Measurements from ENCODE around the gene PPP4R3B. TPM values are rescaled to one million over a fixed set of nuclear protein-coding genes. Genes with fewer than 3 reads are reported as not detected.

Gene PPP4R3B
- total and polyA plus RNA-seq, 2 of the 4 experiments (the other 2 are of a cell fraction) = 11.9 to 23.7 TPM

GRCh38 chr2:55627915-55628314 lies 10.5 kb upstream of the PPP4R3B start:
- Histone ChIP-seq H4K91ac (ENCODE audit: insufficient read depth, low read depth, low read length) (no peak overlapping the region), H3K9ac (ENCODE audit: low read depth, low read length) (no peak overlapping the region), H3K18ac (ENCODE audit: low read depth, low read length) (no peak overlapping the region), H3K4me2 (ENCODE audit: low read depth, low read length) (no peak overlapping the region), H3K27ac (ENCODE audit: insufficient read depth, low read length) (no peak overlapping the region), H3K36me3 (ENCODE audit: control insufficient read depth, insufficient read depth, low read length) (no peaks in the 10 kb centered on the region; the same call in 1 of the 2 replicates), H4K20me1 (ENCODE audit: insufficient read depth, low read length) (no peaks in the 10 kb centered on the region), H2AFZ (replicated peaks; ENCODE audit: low read length, poor library complexity) (no peak overlapping the region), H3K23ac (ENCODE audit: low read depth, low read length) (no peak overlapping the region), H4K8ac (ENCODE audit: low read depth in 2 of 2, low read length in 2 of 2) (no peak overlapping the region), H3K9me1 (ENCODE audit: insufficient read depth, low read length) (no peaks in the 10 kb centered on the region), H2AK9ac (replicated peaks; ENCODE audit: low read depth, low read length, poor library complexity) (no peak overlapping the region), H4K5ac (ENCODE audit: low read depth, low read length) (no peak overlapping the region), H3K9me3 (ENCODE audit: control insufficient read depth, insufficient read depth, low read length) (no peaks in the 10 kb centered on the region), H2BK20ac (ENCODE audit: low read depth, low read length) (no peak overlapping the region), H3K4me1 (ENCODE audit: control insufficient read depth, insufficient read depth, low read length) (peaks cover 1% of the 10 kb centered on the region; the same call in 1 of the 2 replicates), H2AK5ac (ENCODE audit: low read depth, low read length) (no peak overlapping the region), H3K56ac (ENCODE audit: extremely low read depth, insufficient read depth, low read length) (no peak overlapping the region), H3K14ac (replicated peaks; ENCODE audit: low read depth, low read length) (no peak overlapping the region), H3K79me1 (ENCODE audit: low read depth in 1 of 2, low read length in 2 of 2) (no peaks in the 10 kb centered on the region; a peak in 1 of 4 replicates), H3K4ac (ENCODE audit: low read depth, low read length) (no peak overlapping the region), H2BK5ac (ENCODE audit: low read depth, low read length, poor library complexity, severe bottlenecking) (no peak overlapping the region), H2BK120ac (ENCODE audit: low read depth, low read length) (no peak overlapping the region), H3K27me3 (ENCODE audit: control insufficient read depth, insufficient read depth, low read length) (no peaks in the 10 kb centered on the region), H3K4me3 (ENCODE audit: insufficient read depth, low read depth, low read length) (no peak overlapping the region), H2BK15ac (ENCODE audit: low read depth, low read length) (no peak overlapping the region)
- dilution Hi-C loops (cut with HindIII; ENCODE audit: low sequenced_read_pairs, unreplicated experiment) = no loop called here
- no TSS peak for BruUV-seq (replicated peaks)
- WGBS, 2 experiments (ENCODE audit: extremely low coverage in 2 of 2, insufficient read length in 1 of 2) = no CpG with 5 or more reads among the region's 1 CpG
- intact Hi-C loops (cut with micrococcal nuclease) = no loop called here
- ChIA-PET CTCF (no interaction called here), POLR2A (ENCODE audit: unreplicated experiment) (no interaction called here)
- in situ Hi-C loops (cut with MboI; ENCODE audit: low sequenced_read_pairs) = no loop called here
- DNase-seq (no peak), ATAC-seq (ENCODE audit: low read depth) (no peak)
- TF ChIP-seq RFX5 (IDR thresholded peaks at IDR 0.05; ENCODE audit: low read depth, low read length) (no peak), NFE2L2 (IDR thresholded peaks at IDR 0.05; ENCODE audit: low read depth, low read length) (no peak), MAZ (IDR thresholded peaks at IDR 0.05; ENCODE audit: borderline replicate concordance, low read depth, low read length) (no peak), ELK1 (IDR thresholded peaks at IDR 0.05; ENCODE audit: borderline replicate concordance, low read depth, low read length) (no peak), MXI1 (IDR thresholded peaks at IDR 0.05; ENCODE audit: borderline replicate concordance, low read depth, low read length) (no peak), BHLHE40 (IDR thresholded peaks at IDR 0.05; ENCODE audit: low read depth, low read length) (no peak), MAFK (IDR thresholded peaks at IDR 0.05; ENCODE audit: low read depth, low read length) (no peak), RAD21 (IDR thresholded peaks at IDR 0.05; ENCODE audit: low read length) (no peak), USF2 (IDR thresholded peaks at IDR 0.05; ENCODE audit: low read depth, low read length) (no peak), CHD1 (IDR thresholded peaks at IDR 0.05; ENCODE audit: low read depth, low read length) (no peak), SMC3 (IDR thresholded peaks at IDR 0.05; ENCODE audit: low read depth, low read length) (no peak), CEBPB (IDR thresholded peaks at IDR 0.05; ENCODE audit: low read depth, low read length) (no peak), RCOR1 (IDR thresholded peaks at IDR 0.05; ENCODE audit: insufficient replicate concordance, low read length) (no peak), CTCF (conservative IDR thresholded peaks at IDR 0.05; ENCODE audit: low read depth, low read length) (no peak), POLR2A (IDR thresholded peaks at IDR 0.05; ENCODE audit: low read depth, low read length) (no peak), FOS (IDR thresholded peaks at IDR 0.05; ENCODE audit: low read depth, low read length) (no peak)
